EH (cell line): ENCODE results near the gene PLCD4.
A peak's percentile ranks its signal among the peaks of the same experiment; 100 is the strongest.

Source experiments
- DNase-seq: peaks from one replicate; pipeline ENCODE4 v3.0.0-alpha.2; 2015; ENCODE audit warnings: low read depth

PLCD4 gene

DNA sequence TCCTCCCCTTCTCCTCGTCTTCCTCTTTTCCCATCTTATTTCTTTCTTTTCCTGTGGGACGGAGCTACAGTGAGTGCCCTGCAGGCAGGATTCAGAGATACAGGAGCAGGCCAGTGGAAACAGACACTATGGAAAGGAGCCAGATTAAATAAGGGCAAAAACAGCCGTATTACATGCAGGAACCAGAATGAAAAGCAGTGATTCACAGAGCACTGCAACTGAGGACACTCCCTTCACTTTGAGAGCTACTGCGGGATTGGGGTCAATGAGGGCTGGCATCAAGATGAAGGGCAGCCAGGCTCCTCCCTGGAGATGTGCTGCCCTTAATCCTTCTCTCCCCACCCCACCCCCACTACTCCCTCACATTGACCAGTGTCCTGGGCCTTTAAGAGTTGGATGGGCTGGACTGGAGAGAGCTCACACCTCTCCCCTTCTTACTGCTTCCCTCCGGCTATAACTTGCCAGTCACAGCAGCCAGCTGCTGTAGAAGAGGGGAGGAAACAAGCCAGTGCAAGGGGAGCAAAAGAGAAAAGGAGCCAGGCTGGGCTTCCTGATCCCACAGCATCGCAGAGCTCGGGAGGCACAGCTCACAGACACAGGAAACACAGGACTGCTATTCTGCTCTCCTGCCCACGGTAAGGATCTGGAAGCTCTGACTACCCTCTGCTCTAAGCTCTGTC, at the start of gene PLCD4:
Gene PLCD4, plus strand, starts transcription at position 464 of the 680 bp plus-strand sequence. CDS start 7,841 bp downstream, outside the sequence.
- DNase-seq: peak; percentile 91

DNA sequence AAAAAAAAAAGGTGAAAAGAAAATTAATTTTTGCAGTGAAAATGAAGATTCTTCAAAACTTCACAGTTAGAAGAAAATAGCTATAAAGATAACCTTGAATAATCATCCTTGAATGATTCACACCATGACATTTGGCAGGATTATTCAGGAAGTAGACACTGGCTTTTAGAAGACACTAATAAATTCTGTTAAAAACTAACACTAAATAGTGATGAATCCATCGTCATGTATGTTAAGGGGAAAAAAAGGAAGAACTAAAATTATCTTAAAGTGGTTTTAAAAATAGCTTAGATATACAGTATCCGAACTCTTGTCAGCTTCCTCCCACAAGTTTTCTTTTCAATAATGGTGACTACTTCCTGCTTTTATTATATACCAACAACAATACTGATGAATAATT, 49.8 kb upstream of the PLCD4 start:
- DNase-seq: no peak

DNA sequence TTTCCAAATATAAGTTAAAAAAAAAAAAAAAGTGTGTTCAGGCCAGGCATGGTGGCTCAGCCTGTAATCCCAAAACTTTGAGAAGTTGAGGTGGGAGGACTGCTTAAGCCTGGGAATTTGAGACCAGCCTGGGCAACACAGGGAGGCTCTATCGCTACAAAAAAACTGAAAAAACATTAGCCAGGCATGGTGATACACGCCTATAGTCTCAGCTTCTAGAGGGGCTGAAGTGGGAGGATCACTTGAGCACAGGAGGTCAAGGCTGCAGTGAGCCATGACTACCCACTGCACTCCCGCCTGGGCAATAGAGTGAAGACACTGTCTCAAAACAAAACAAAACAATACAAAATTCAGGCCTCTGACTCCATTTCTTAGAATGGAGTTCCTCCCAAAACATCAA, 48.7 kb upstream of the PLCD4 start:
- DNase-seq: no peak

DNA sequence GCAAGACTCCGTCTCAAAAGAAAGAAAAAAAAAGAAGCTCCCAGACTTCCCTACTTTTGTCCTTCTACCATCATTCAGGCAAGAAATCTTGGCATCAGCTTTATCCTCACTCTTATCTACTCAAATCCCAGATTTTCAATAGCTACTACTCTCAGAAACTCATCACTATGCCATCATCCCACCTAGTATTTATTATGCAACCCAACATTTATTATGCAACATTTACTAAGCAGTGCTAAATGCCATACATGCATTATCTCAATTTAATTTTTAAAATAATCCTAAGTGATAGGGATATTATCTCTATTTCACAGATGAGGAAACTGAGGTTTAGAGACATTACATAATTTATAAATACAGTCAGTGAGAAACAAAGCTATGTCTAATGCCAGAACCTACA, 43.6 kb upstream of the PLCD4 start:
- no peak for DNase-seq

DNA sequence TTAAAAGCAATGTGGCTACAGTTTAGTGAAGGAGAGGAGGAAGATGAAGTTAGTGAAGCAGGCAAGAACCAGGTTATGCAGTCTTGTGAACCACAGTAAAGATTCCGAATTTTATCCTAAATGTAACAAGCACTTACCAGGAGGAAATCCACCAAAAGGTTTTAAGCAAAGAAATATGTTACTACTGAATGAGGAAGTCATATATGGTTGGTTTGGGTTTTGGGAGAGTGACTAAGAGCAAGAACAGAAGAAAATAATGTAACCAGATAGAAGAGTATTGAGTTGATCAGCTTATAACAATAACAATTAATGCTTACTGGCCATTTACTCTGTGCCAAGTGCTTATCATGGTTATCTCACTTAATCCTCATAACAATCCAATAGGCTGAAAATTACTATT, 41.4 kb upstream of the PLCD4 start:
- DNase-seq: no peak

DNA sequence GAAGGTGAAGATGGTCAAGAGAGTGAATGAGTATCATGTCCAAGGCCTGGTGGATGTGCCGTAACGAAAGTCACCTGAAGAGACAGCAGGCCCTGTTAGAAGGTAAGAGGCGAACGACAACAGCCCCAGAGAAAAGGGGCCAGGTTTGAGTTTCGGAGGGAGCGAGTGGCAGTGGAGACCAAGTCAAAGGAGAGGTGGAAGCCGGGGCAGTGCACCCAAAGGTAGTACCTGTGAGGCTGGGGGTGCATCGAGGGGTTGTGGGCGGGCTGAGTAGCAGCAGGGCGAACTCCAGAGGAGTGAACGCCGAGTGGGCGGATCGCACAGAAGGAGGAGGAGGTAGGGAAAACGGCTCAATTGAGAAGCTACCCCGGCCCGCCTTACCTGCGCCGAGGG, 39.9 kb upstream of the PLCD4 start:
- no peak for DNase-seq

DNA sequence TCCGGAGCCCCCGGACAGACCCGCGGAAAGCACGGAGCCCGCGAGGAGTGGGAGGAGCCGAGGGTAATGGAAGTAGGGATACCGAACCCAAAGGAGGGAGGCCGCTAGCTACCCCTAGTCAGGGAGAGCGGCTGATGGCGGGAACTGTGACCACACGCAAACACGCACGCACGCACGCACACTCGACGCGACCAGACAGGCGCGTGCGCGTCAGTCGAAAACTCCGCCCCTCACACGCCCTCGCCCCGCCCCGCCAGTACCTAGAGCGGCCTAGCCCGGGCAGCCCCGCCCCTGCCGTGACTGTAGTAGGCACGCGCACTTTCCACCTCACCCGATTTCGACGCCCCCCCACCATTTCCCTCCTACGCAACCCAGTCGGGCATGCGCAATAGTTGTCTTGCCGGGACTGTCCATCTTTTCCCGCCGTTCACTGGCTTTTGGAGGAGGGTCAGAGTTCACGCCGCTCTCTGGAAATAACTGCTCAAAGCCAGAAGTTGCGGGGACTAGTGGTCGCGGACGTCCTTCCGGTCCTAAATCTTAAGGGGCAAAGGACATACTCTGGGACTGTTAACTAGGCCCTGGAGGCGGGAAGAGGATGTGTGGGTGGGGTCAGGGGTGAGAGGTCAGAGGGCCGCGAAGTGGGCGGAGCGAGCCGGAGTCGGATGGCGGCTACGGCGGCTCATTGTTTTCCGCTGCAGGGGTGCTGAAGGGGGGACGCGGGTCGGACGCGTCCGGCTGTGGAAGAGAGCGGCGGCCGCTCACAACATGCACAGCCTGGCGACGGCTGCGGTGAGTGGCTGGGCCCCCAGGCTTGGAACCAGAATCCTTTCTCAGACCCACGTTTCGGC, 39.3 kb upstream of the PLCD4 start, which contains the start of the genes CNOT9 and USP37:
Gene CNOT9, plus strand, starts transcription at position 650 of the 848 bp plus-strand sequence. Its CDS starts 116 bp downstream, at position 766.
Gene USP37, minus strand, starts transcription at position 162 of the 848 bp plus-strand sequence. CDS start 9,698 bp downstream, outside the sequence.
- DNase-seq: peak; percentile 99

DNA sequence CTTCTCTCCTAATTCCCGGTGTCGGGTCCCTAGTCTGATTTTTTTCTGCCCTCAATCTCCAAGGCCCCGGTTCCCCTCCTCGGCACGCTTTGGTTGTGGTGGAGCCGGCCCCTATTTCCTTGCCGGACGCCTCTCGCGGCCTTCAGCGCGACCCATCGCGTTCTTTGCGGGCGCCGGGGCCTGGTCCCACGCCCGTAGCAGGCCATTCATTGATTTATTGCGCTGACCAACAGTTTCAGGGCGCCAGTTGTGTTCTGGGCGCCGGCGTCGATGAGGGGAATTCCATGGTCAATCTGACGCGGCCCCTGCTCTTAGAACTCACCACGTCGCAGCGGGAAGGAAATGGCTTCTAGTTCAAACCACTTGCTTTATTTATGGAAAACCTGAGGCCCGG, 38.7 kb upstream of the PLCD4 start:
- DNase-seq: peak; percentile 71

DNA sequence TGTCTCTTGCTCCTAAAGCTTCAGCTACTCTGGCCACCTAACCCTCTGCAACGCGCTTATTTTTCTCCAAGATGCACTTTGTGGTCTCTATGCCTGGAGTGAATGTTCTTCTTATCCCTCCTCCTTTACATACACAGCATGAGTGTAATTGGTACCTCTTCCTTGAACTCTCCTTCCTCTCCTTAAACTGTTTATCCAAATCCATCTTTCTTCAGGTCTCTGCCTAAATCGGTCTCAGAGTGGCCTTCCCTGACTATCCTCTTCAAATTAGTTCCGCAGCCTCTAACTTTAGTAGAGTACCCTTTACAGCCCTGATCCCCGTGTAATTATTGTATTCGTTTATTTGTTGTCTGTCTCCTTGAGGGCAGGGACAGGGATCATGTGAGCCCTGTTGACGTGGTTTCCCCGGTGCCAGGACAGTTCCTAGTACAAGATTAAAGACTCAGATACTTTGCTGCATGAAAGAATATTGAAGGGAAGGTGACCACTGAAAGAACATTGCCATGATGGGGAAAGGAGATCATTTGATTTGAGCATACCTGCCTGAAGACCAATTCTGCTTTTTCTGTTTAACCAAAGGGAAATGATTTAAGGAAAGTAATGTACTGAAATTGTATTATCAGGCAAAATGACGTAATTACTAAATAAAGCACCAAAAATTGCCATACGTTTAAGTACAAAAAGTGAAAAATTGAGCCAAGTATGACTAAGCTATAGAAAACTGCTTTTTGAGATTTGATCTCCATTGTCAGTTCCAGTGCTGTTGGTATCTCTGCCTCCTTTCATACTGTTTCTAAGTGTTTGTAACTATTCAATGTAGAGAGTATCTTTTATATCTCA, 37.8 kb upstream of the PLCD4 start:
- DNase-seq: peak; percentile 48

DNA sequence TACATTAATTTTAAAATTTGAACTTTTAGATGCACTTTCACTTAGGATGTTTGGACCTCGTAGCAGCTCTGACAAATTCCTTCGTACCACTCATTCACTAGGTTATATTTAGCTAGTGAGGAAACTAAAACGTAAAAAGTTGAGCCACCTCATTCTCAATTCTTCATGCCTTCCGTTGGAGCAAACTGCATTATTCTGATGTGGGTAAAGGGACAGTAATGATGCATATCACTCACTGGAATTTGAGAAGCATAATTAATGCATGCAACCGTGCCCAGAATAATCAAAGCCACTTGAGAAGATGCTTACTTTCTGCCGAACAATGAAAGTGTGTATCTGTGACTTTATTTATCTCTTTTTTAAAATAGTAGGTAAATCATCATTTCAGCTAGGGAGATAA, 36.8 kb upstream of the PLCD4 start:
- DNase-seq: peak; percentile 71

DNA sequence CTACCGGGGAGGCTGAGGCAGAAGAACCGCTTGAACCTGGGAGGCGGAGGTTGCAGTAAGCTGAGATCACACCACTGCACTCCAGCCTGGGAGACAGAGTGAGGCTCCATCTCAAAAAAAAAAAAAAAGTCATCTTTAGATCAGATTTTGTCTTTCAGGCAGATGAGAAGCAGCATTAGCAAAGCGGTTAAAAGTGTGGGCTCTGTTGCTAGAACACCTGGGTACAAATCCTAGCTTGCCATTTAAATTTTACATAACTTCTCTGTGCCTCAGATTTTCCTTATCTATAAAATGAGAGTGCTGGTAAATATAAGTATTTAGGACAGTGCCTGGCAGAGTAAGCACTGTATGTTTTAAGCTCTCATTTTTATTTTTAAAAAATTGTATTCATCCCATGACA, 30.8 kb upstream of the PLCD4 start:
- no peak for DNase-seq

DNA sequence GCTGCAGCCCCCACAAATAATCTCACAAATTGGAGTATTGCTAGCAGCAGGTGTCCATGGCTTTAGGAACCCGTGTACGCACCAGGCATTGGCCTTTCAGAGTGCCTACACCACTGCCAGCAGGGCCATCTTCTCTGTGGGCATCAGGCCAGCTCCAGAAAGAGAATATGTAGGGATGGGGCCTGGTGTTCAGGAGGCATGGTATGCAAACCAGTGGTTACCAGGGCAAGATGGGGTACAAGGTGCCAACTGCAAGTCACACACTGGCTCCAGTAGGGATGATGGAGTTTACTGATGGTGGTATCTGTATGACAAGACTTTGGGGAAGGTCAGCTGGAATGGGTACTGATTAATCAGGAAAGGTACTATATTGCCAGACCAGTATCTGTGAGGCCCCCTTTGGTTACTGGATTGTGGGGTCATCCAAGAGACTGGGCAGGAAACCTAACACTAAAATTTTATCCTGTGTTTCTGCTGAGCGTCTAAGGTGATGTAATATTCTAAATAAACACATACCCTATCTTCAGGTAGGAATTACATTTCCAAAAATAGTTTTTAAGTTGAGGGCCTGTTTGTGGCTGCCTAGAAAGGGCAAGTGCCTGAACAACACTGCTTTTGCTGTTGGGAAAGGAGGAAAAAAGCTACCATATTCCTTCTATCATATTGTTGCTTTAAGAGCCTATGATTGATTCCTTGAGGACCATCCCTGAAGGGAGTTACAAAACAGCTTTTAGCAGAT, 30.0 kb upstream of the PLCD4 start:
- no peak for DNase-seq

DNA sequence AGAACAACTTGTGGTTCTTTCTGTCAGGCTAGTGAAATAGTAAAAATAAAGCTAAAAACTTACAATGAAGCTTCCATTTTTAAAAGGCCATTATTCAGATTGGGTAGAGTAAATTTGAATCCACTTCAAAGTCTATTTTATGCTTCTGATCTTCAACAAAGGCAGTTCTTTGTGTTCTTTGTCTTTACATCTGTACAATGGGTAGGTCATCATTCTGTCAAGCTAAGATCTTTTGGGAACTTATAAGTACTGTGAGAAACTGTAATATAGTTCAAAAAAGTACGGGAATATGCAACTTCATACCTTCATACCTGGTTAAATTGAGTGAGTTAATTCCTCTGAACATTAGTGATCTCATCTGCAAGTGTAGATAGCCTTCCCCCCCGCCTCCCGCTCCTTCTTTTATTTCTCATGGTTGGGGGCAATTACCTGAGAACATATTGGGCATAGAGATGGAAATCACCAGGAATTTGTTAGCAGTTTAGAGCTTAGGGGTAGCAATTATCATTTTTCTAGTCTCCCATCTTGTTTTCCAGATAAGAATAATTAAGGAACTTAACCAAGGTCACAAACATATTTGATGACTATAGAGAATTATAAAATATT, 29.3 kb upstream of the PLCD4 start:
- DNase-seq: no peak

DNA sequence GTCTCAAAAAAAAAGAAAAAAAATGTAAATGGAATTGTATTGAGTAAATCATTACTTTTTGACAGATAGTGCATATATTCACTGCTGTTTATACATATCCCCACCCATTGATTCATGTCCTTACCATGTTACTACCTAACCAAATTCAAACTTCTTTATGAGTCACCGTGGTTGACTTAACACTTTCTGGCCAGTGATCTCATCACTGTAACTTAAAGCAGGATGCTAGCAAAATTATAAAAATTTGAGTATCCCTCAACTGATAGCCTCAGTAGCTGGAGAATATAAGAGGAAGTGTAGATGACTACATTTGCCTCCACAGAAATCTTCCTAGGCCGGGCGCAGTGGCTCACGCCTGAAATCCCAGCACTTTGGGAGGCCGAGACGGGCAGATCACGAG, 25.6 kb upstream of the PLCD4 start:
- DNase-seq: peak; percentile 80

DNA sequence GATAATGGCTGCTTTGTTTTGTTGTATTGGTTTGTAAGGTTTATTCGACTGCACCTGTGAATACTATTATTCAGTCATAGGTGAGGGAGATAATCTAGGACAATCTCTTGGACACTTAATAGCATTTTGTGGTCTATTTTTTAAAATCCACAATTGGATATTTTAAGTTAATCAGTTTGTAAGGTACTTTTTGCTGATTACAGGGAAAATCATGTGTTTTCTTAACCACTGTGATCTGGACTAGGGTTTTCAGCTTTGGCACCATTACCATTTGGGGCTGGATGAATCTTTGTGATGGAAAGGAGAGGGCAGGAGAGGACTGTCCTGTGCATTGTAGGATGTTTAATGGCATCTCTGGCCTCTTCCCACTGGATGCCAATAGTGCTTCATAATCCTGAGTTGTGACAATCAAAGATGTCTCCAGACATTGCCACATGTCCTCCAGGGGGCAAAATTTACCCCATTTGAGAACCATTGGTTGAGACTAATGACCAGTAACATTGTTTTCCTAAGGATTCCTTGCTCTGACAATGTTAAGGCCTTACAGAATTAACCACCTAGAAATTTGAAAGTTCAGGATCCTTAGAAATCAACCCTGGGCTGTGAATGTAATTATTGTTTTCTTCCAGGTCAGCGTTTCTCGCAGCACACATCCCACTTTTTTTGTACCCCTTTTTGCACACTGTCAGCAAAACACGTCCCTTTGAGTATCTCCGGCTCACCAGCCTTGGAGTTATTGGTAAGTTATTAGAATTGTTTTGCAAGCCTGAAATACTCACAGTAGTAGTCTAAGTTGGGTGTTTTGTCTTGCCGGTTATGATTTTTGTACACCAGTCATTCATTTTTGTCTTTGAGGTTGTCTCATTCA, 23.5 kb upstream of the PLCD4 start:
- peak; percentile 14 for DNase-seq

DNA sequence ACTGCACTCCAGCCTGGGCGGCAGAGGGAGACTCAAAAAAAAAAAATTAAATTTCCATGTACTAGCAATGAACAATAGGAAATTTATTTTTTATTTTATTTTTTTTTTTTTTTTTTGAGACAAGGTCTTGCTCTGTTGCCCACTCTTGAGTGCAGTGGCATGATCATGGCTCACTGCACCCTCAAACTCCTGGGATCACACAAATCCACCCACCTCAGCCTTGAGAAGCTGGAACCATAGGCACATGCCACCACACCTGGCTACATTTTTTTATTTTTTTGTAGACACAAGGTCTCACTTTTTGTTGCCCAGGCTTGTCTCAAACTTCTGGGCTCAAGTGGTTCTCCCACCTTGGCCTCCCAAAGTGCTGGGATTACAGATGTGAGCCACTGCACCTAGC, 22.2 kb upstream of the PLCD4 start:
- DNase-seq: no peak

DNA sequence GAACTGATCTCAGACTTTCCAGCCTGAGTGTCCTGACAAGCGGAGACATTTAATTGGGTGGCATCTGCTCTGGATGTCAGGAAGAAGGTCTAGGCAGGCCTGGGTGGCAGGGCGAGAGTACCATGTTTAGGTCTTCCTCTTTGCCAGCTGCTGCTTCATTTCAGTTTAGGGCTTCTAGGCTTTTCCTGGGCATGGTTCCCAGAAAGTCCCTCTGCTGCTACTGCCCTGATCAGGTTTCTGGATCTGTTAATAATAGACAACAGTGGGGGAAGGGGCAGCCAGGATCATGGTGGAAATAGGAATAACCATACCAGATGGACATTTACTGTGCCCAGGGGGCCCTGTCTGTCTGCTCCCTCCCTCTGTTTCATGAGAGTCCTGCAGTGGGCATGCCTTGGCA, 2.3 kb upstream of the PLCD4 start:
- peak; percentile 68 for DNase-seq

DNA sequence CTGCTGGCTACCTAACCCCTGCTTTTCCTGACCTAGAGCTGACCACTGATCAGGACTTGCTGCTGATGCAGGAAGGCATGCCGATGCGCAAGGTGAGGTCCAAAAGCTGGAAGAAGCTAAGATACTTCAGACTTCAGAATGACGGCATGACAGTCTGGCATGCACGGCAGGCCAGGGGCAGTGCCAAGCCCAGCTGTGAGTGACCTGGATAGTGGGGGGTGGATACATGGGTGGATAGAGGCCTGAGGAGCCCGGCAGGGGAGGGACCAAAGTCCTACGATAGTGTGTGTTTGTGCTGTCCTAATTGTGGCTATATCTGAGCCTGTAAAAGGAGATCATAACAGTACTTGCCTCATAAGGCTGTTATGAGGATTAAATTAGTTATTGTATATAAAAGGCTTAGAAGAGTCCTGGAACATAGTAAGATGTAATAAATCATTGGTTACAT, 8.2 kb downstream of the PLCD4 start:
- no peak for DNase-seq

DNA sequence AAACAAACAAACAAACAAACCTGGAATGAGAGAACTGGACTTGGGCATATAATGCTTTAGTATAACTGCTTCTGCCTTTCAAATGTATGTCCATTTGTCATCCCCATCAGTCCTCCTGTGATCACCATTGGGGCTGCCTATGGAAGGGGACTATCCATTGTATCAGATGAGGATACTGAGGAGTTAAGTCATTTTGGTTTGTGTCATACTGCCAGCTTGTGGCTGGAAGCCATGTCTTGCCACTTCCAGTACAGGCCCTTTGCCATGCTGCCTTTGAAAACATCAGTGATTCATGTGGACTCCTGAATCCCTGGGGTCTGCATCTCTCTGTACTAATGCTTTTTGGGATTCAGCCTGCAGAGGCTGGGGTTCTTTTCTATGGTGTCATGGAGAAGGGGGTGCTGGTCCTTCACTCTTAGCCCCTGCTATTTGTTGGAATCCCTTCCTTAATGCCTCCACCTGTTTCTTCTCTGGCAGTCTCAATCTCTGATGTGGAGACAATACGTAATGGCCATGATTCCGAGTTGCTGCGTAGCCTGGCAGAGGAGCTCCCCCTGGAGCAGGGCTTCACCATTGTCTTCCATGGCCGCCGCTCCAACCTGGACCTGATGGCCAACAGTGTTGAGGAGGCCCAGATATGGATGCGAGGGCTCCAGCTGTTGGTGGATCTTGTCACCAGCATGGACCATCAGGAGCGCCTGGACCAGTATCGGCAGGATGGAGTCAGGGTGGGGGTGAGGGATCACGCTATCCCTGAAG, 10.6 kb downstream of the PLCD4 start:
- DNase-seq: peak; percentile 41
